Activated CD8-positive, alpha-beta T cell treated with anti-CD3 and anti-CD28 coated beads for 36 hours (primary cell): ENCODE results near the gene GLT6D1. TPM values are rescaled to one million over a fixed set of nuclear protein-coding genes. Genes with fewer than 3 reads are reported as not detected.
"Not testable (repeated sequence)": the region's sequence is repeated elsewhere in the genome, so short reads cannot be mapped to it uniquely, and the experiment has no call there.

ENCODE experiments used
- ATAC-seq: fragments of 200-7000 bp; cut with Tn5 transposase; one replicate; pipeline ENCODE4 v1.10.0; 2021; ENCODE audit warnings: mild to moderate bottlenecking, moderate library complexity
- CTCF ChIA-PET: fragments of 350-600 bp; sonication (Branson Sonifier 250); formaldehyde crosslinking; loops from one replicate; lab custom pipeline; 2021; ENCODE audit warnings: antibody characterized with exemption; lab: Charles Lee
- POLR2A ChIA-PET: fragments of 350-600 bp; sonication (Branson Sonifier 250); formaldehyde crosslinking; loops from one replicate; lab custom pipeline; 2021; ENCODE audit warnings: antibody characterized with exemption; lab: Charles Lee
- DNase-seq: peaks from one replicate; pipeline ENCODE4 v3.0.0-alpha.2; 2020
- H3K27ac Mint-ChIP-seq: one replicate; pipeline ENCODE4 v1.8.0; 2021; ENCODE audit warnings: mild to moderate bottlenecking, mixed read lengths
- H3K27me3 Mint-ChIP-seq: one replicate; pipeline ENCODE4 v1.8.0; 2021; ENCODE audit warnings: mixed read lengths
- H3K36me3 Mint-ChIP-seq: one replicate; pipeline ENCODE4 v1.8.0; 2021; ENCODE audit warnings: low read depth, mixed read lengths
- H3K4me1 Mint-ChIP-seq: one replicate; pipeline ENCODE4 v1.8.0; 2021; ENCODE audit warnings: low read depth, mixed read lengths
- H3K4me3 Mint-ChIP-seq: one replicate; pipeline ENCODE4 v1.8.0; 2021; ENCODE audit warnings: mild to moderate bottlenecking, moderate library complexity, mixed read lengths
- H3K9me3 Mint-ChIP-seq: one replicate; pipeline ENCODE4 v1.8.0; 2021; ENCODE audit warnings: mixed read lengths
- CTCF ChIP-seq: fragments of 200-600 bp; IDR thresholded peaks from one replicate; pipeline ENCODE4 v1.8.0; 2022; ENCODE audit warnings: antibody characterized with exemption, mild to moderate bottlenecking
- intact Hi-C: fragments of 100-400 bp; cut with micrococcal nuclease; formaldehyde crosslinking; loops from one replicate; pipeline ENCODE4 v1.10.0; 2022
- total RNA-seq, 2 experiments: library from RNA; stranded (reverse); gene quantifications; one replicate each; pipeline ENCODE4 v1.2.3, GENCODE V29; 2021

The GLT6D1 gene
- total RNA-seq, 2 experiments from 2014 or later: not detected

DNA sequence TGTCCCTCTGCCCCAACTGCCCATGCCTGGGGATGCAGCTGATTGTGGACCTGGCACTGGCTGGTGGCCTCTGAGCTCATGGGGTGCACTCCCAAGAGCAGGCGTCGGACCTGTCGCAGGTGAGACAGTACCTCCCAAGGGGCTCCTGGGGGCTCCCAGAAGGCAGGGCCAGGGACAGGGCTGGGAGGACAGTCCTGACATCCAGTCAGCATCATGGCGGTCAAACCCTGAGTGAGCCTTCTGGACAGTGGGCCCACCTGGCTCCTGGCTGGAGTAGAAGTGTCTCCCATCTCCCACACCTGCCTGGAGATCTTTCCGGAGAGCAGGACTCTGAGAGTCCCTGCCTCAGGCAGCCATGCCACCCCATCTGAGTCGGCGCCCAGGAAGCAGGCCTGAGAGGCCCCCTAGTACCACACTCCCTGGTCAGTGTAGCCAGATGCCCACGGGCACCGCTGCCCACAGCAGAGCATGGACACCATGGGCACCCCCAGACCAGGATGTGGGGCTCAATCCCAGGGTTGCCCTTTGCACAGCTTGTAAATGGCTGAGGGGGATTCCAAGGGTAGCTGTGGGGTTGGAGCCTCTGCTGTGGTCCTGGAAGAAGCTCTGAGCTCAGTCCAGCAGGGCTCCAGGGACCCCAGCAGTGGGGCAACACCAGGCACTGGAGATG, 30.4 kb upstream of the GLT6D1 start:
- ChIA-PET POLR2A (interaction anchor here (0.6 kb wide), 1 partner anchor 435 kb away, joined by 3 read pairs; no protein-coding TSS in a partner anchor), CTCF (no interaction called here)

GRCh38 chr9:135669018-135669417, 29.7 kb upstream of the GLT6D1 start:
- intact Hi-C loops, H3K36me3 Mint-ChIP-seq, H3K4me3 Mint-ChIP-seq, ATAC-seq, H3K27ac Mint-ChIP-seq, CTCF ChIA-PET, DNase-seq, H3K27me3 Mint-ChIP-seq, H3K9me3 Mint-ChIP-seq, H3K4me1 Mint-ChIP-seq: not testable (repeated sequence)
- POLR2A ChIA-PET: interaction anchor here (0.6 kb wide), 1 partner anchor 434 kb away, joined by 3 read pairs; no protein-coding TSS in a partner anchor

More for the DNA sequence above, 30.4 kb upstream of the GLT6D1 start:
- intact Hi-C loops: no loop called here
- no peaks in the 10 kb centered on the region for H3K36me3 Mint-ChIP-seq
- H3K9me3 Mint-ChIP-seq: peaks cover 2% of the 10 kb centered on the region
- no peak overlapping the region for H3K4me3 Mint-ChIP-seq
- peaks cover 5% of the 10 kb centered on the region for H3K27me3 Mint-ChIP-seq
- TF ChIP-seq CTCF: no peak
- DNase-seq (no peak), ATAC-seq (no peak)
- no peaks in the 10 kb centered on the region for H3K4me1 Mint-ChIP-seq
- H3K27ac Mint-ChIP-seq: no peak overlapping the region

DNA sequence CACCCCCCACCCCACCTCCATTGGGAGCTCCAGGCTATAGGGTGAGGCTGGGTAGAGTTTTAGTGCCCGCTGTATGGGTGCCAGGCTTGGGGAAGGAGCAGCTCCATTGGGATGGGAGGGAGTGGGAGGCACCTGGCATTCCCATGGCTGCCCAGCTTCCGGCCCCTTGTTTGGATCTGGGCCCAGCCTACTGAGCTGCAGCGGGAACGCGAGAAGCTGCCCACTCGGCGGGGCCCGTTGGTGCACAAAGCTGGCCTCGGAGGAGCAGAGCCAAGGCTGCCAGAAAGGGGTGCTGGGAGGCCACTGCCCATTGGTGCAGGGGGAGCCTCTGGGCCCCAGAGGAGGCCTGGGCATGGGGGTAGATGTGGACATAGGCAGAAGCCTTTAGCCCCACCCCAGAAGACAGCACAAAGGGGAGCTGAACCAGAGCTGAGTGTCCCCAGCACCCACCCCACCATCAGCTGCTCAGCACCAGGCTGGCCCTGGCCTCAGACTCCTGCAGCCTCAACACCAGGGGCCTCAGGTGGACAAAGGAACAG, 28.2 kb upstream of the GLT6D1 start:
- POLR2A ChIA-PET: no interaction called here
- CTCF ChIA-PET: no interaction called here
- H3K4me3 Mint-ChIP-seq: no peak overlapping the region
- H3K27ac Mint-ChIP-seq: no peak overlapping the region
- no peak for DNase-seq
- intact Hi-C loops: no loop called here
- no peak for ATAC-seq
- peaks cover 2% of the 10 kb centered on the region for H3K9me3 Mint-ChIP-seq
- no peaks in the 10 kb centered on the region for H3K36me3 Mint-ChIP-seq
- no peaks in the 10 kb centered on the region for H3K4me1 Mint-ChIP-seq
- H3K27me3 Mint-ChIP-seq: peaks cover 5% of the 10 kb centered on the region
- no peak for TF ChIP-seq CTCF

- Mint-ChIP-seq H3K9me3 (peaks cover 2% of the 10 kb centered on the region), H3K4me1 (no peaks in the 10 kb centered on the region), H3K27me3 (peaks cover 5% of the 10 kb centered on the region), H3K36me3 (no peaks in the 10 kb centered on the region), H3K27ac (no peak overlapping the region), H3K4me3 (no peak overlapping the region)
- no peak for TF ChIP-seq CTCF
- DNase-seq: no peak
- no peak for ATAC-seq
- CTCF ChIA-PET: no interaction called here
- intact Hi-C loops: no loop called here
- POLR2A ChIA-PET: no interaction called here
These were observed 27.5 kb upstream of the GLT6D1 start for GRCh38 chr9:135666534-135667462.

GRCh38 chr9:135665795-135666189, 26.5 kb upstream of the GLT6D1 start:
- no peaks in the 10 kb centered on the region for H3K4me1 Mint-ChIP-seq
- DNase-seq (no peak), ATAC-seq (no peak)
- H3K27me3 Mint-ChIP-seq: peaks cover 5% of the 10 kb centered on the region
- no peak for TF ChIP-seq CTCF
- H3K27ac Mint-ChIP-seq: no peak overlapping the region
- POLR2A ChIA-PET: no interaction called here
- H3K36me3 Mint-ChIP-seq: no peaks in the 10 kb centered on the region
- peaks cover 2% of the 10 kb centered on the region for H3K9me3 Mint-ChIP-seq
- intact Hi-C loops: no loop called here
- H3K4me3 Mint-ChIP-seq: no peak overlapping the region
- CTCF ChIA-PET: no interaction called here
